ENCODE measurements around the gene WDR75. TPM values are rescaled to one million over a fixed set of nuclear protein-coding genes. Genes with fewer than 3 reads are reported as not detected.

The WDR75 gene
- total RNA-seq, 1 experiment from 2014 or later = 52.5 TPM

DNA sequence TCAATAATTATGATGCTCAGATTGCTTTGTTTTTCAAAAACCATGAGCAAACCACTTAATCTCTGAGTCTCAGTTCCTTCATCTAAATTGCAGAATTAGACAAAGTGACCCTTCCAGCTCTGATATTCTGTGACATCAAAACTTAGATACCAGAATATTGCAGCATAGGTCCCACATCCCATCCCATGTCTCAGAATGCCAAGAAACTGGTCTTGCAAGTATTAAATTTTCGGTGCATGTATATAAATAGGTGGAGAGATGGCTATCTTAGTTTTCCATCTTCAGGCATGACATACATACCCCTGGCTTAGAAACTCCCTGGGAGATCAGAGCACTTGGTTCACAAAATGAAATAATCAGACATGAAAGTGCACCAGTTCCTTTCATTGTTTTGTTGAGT lies 39.8 kb downstream of the WDR75 start:
- intact Hi-C loops (cut with micrococcal nuclease) = no loop called here
- no TSS peak for BruUV-seq (replicated peaks)
- Mint-ChIP-seq H3K4me3 (ENCODE audit: unreplicated experiment) (no peak overlapping the region), H3K27me3 (ENCODE audit: insufficient read depth, unreplicated experiment) (no peaks in the 10 kb centered on the region), H3K4me1 (ENCODE audit: insufficient read depth, unreplicated experiment) (no peaks in the 10 kb centered on the region), H3K36me3 (ENCODE audit: insufficient read depth, unreplicated experiment) (peaks cover 12% of the 10 kb centered on the region), H3K27ac (ENCODE audit: low read depth, unreplicated experiment) (no peak overlapping the region), H3K9me3 (ENCODE audit: unreplicated experiment) (no peaks in the 10 kb centered on the region)
- CTCF ChIA-PET = interaction anchor here (0.7 to 1.0 kb wide), 2 partner anchors 51 to 108 kb away, joined by 3 read pairs; no protein-coding TSS in a partner anchor
- TF ChIP-seq, protein P1, sequence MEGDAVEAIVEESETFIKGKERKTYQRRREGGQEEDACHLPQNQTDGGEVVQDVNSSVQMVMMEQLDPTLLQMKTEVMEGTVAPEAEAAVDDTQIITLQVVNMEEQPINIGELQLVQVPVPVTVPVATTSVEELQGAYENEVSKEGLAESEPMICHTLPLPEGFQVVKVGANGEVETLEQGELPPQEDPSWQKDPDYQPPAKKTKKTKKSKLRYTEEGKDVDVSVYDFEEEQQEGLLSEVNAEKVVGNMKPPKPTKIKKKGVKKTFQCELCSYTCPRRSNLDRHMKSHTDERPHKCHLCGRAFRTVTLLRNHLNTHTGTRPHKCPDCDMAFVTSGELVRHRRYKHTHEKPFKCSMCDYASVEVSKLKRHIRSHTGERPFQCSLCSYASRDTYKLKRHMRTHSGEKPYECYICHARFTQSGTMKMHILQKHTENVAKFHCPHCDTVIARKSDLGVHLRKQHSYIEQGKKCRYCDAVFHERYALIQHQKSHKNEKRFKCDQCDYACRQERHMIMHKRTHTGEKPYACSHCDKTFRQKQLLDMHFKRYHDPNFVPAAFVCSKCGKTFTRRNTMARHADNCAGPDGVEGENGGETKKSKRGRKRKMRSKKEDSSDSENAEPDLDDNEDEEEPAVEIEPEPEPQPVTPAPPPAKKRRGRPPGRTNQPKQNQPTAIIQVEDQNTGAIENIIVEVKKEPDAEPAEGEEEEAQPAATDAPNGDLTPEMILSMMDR (IDR thresholded peaks at IDR 0.05; ENCODE audit: unreplicated experiment) = no peak
- POLR2A ChIA-PET = no interaction called here
- no peak for DNase-seq (ENCODE audit: unreplicated experiment)

GRCh38 chr2:189483571-189483970 lies 42.3 kb downstream of the WDR75 start:
- ChIA-PET POLR2A (interaction anchor here (0.6 to 0.7 kb wide), 2 partner anchors 12 to 153 kb away, joined by 3 to 4 read pairs; no protein-coding TSS in a partner anchor), CTCF (interaction anchor here (0.6 to 0.9 kb wide), 3 partner anchors 28 to 174 kb away, joined by 3 to 5 read pairs (median 3); no protein-coding TSS in a partner anchor)
- Mint-ChIP-seq H3K27ac (ENCODE audit: low read depth, unreplicated experiment) (no peak overlapping the region), H3K9me3 (ENCODE audit: unreplicated experiment) (no peaks in the 10 kb centered on the region), H3K36me3 (ENCODE audit: insufficient read depth, unreplicated experiment) (no peaks in the 10 kb centered on the region), H3K4me1 (ENCODE audit: insufficient read depth, unreplicated experiment) (no peaks in the 10 kb centered on the region), H3K27me3 (ENCODE audit: insufficient read depth, unreplicated experiment) (no peaks in the 10 kb centered on the region), H3K4me3 (ENCODE audit: unreplicated experiment) (no peak overlapping the region)
- no peak for DNase-seq (ENCODE audit: unreplicated experiment)
- BruUV-seq (replicated peaks) = no TSS peak
- TF ChIP-seq, protein P1 (IDR thresholded peaks at IDR 0.05; ENCODE audit: unreplicated experiment) = no peak
- intact Hi-C loops (cut with micrococcal nuclease) = no loop called here

- TF ChIP-seq, protein P1 (IDR thresholded peaks at IDR 0.05; ENCODE audit: unreplicated experiment) = no peak
- no peaks in the 10 kb centered on the region for H3K36me3 Mint-ChIP-seq (ENCODE audit: insufficient read depth, unreplicated experiment)
- intact Hi-C loops (cut with micrococcal nuclease) = no loop called here
- ChIA-PET CTCF (interaction anchor here (0.6 to 0.7 kb wide), 3 partner anchors 29 to 217 kb away, joined by 3 to 5 read pairs (median 3); no protein-coding TSS in a partner anchor), POLR2A (interaction anchor here (0.6 to 0.7 kb wide), 2 partner anchors 12 to 152 kb away, joined by 3 to 4 read pairs; no protein-coding TSS in a partner anchor)
- no peaks in the 10 kb centered on the region for H3K9me3 Mint-ChIP-seq (ENCODE audit: unreplicated experiment)
- no peak overlapping the region for H3K4me3 Mint-ChIP-seq (ENCODE audit: unreplicated experiment)
- DNase-seq (ENCODE audit: unreplicated experiment) = no peak
- H3K27me3 Mint-ChIP-seq (ENCODE audit: insufficient read depth, unreplicated experiment) = no peaks in the 10 kb centered on the region
- no TSS peak for BruUV-seq (replicated peaks)
- H3K27ac Mint-ChIP-seq (ENCODE audit: low read depth, unreplicated experiment) = no peak overlapping the region
- H3K4me1 Mint-ChIP-seq (ENCODE audit: insufficient read depth, unreplicated experiment) = no peaks in the 10 kb centered on the region
These were observed 42.9 kb downstream of the WDR75 start for GRCh38 chr2:189483980-189484740.

DNA sequence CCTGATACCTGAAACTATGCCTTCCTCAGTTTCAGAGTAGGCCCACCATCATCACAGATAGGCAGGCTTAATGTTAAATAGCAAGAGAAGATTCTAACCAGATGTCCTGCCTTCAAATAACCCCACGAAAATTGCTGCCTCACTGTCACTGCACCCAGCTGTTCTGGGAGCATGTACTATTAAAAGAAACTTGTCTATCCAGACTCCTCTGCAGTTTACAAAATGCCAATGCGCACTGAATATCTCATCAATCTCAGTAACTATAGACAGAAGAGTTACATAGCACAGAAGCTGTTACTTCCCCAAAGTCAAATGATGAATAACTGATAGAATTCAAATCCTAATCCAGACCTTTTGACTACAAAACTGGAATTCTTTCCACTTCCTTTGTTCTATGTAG lies 43.9 kb downstream of the WDR75 start:
- no peak overlapping the region for H3K27ac Mint-ChIP-seq (ENCODE audit: low read depth, unreplicated experiment)
- no peak for DNase-seq (ENCODE audit: unreplicated experiment)
- POLR2A ChIA-PET = interaction anchor here (0.8 kb wide), 1 partner anchor 41 kb away, joined by 3 read pairs; no protein-coding TSS in a partner anchor
- H3K4me3 Mint-ChIP-seq (ENCODE audit: unreplicated experiment) = no peak overlapping the region
- no peaks in the 10 kb centered on the region for H3K27me3 Mint-ChIP-seq (ENCODE audit: insufficient read depth, unreplicated experiment)
- H3K9me3 Mint-ChIP-seq (ENCODE audit: unreplicated experiment) = no peaks in the 10 kb centered on the region
- TF ChIP-seq, protein P1 (IDR thresholded peaks at IDR 0.05; ENCODE audit: unreplicated experiment) = no peak
- intact Hi-C loops (cut with micrococcal nuclease) = no loop called here
- H3K4me1 Mint-ChIP-seq (ENCODE audit: insufficient read depth, unreplicated experiment) = no peaks in the 10 kb centered on the region
- no TSS peak for BruUV-seq (replicated peaks)
- no peaks in the 10 kb centered on the region for H3K36me3 Mint-ChIP-seq (ENCODE audit: insufficient read depth, unreplicated experiment)
- CTCF ChIA-PET = interaction anchor here (0.6 to 0.9 kb wide), 2 partner anchors 19 to 216 kb away, joined by 3 to 4 read pairs; no protein-coding TSS in a partner anchor

All from MCF 10A (cell line).